ENCODE measurements around the gene CCDC191. TPM values are rescaled to one million over a fixed set of nuclear protein-coding genes. Genes with fewer than 3 reads are reported as not detected.

The CCDC191 gene
- total RNA-seq, 1 donor from 2014 or later: 4.5 TPM

GRCh38 chr3:114034787-114035545, 21.4 kb downstream of the CCDC191 start:
- no peaks in the 10 kb centered on the region for H3K4me1 Mint-ChIP-seq
- no peak overlapping the region for H3K27ac Mint-ChIP-seq (ENCODE audit: unreplicated experiment)
- no peaks in the 10 kb centered on the region for H3K27me3 Mint-ChIP-seq (ENCODE audit: low read depth)
- H3K4me3 Mint-ChIP-seq: no peak overlapping the region
- no peak for DNase-seq (ENCODE audit: low read depth, low spot score)
- peaks cover 6% of the 10 kb centered on the region for H3K36me3 Mint-ChIP-seq (ENCODE audit: low read depth)
- no peak for TF ChIP-seq CTCF (conservative IDR thresholded peaks at IDR 0.05)
- H3K9me3 Mint-ChIP-seq: no peaks in the 10 kb centered on the region

GRCh38 chr3:114034211-114034610, 22.1 kb downstream of the CCDC191 start:
- Mint-ChIP-seq H3K4me3 (no peak overlapping the region), H3K27ac (ENCODE audit: unreplicated experiment) (no peak overlapping the region), H3K9me3 (no peaks in the 10 kb centered on the region), H3K27me3 (ENCODE audit: low read depth) (no peaks in the 10 kb centered on the region), H3K36me3 (ENCODE audit: low read depth) (peaks cover 6% of the 10 kb centered on the region), H3K4me1 (no peaks in the 10 kb centered on the region)
- TF ChIP-seq CTCF (conservative IDR thresholded peaks at IDR 0.05): no peak
- no peak for DNase-seq (ENCODE audit: low read depth, low spot score)

GRCh38 chr3:114033721-114034120, 22.6 kb downstream of the CCDC191 start:
- Mint-ChIP-seq H3K27me3 (ENCODE audit: low read depth) (no peaks in the 10 kb centered on the region), H3K4me3 (no peak overlapping the region), H3K4me1 (no peaks in the 10 kb centered on the region), H3K36me3 (ENCODE audit: low read depth) (peaks cover 6% of the 10 kb centered on the region), H3K9me3 (no peaks in the 10 kb centered on the region), H3K27ac (ENCODE audit: unreplicated experiment) (no peak overlapping the region)
- TF ChIP-seq CTCF (conservative IDR thresholded peaks at IDR 0.05): no peak
- no peak for DNase-seq (ENCODE audit: low read depth, low spot score)

- TF ChIP-seq CTCF (conservative IDR thresholded peaks at IDR 0.05): no peak
- Mint-ChIP-seq H3K9me3 (no peaks in the 10 kb centered on the region), H3K4me3 (no peak overlapping the region), H3K27me3 (ENCODE audit: low read depth) (no peaks in the 10 kb centered on the region), H3K27ac (ENCODE audit: unreplicated experiment) (no peak overlapping the region), H3K36me3 (ENCODE audit: low read depth) (no peaks in the 10 kb centered on the region), H3K4me1 (no peaks in the 10 kb centered on the region)
- no peak for DNase-seq (ENCODE audit: low read depth, low spot score)
These were observed 30.0 kb downstream of the CCDC191 start for GRCh38 chr3:114026331-114026730.

- Mint-ChIP-seq H3K27ac (ENCODE audit: unreplicated experiment) (no peak overlapping the region), H3K27me3 (ENCODE audit: low read depth) (no peaks in the 10 kb centered on the region), H3K4me1 (no peaks in the 10 kb centered on the region), H3K4me3 (no peak overlapping the region), H3K9me3 (no peaks in the 10 kb centered on the region), H3K36me3 (ENCODE audit: low read depth) (no peaks in the 10 kb centered on the region)
- DNase-seq (ENCODE audit: low read depth, low spot score): no peak
- no peak for TF ChIP-seq CTCF (conservative IDR thresholded peaks at IDR 0.05)
These were observed 30.9 kb downstream of the CCDC191 start for GRCh38 chr3:114025451-114025850.
